Natural killer cell (primary cell): ENCODE measurements around the gene TXNDC5. TPM values are rescaled to one million over a fixed set of nuclear protein-coding genes. Genes with fewer than 3 reads are reported as not detected.

Source experiments
- ATAC-seq, 3 donors: fragments of 150-1000 bp in 2 of 3; fragments of 200-7000 bp in 1 of 3; cut with Tn5 transposase; 1 replicate in 1 of 3; 2 replicates in 2 of 3; pipeline ENCODE4 v1.10.0; 2021; ENCODE audit warnings: mild to moderate bottlenecking in 2 of 3, moderate library complexity in 2 of 3
- DNase-seq, 2 donors: peaks; one replicate each; pipeline versions ENCODE4 v3.0.0 to v3.0.0-alpha.2; 2013 to 2021; ENCODE audit warnings: mixed read lengths in 1 of 2
- H3K27ac ChIP-seq: one replicate; pipeline ENCODE4 v1.5.1; 2013; ENCODE audit warnings: mild to moderate bottlenecking, low read length
- H3K27me3 ChIP-seq: one replicate; pipeline ENCODE4 v1.6.1; 2013; ENCODE audit warnings: low read length; ENCODE audit not compliant: control insufficient read depth, insufficient read depth
- H3K36me3 ChIP-seq: one replicate; pipeline ENCODE4 v1.6.1; 2013; ENCODE audit warnings: low read length; ENCODE audit not compliant: control insufficient read depth, insufficient read depth
- H3K4me1 ChIP-seq: one replicate; pipeline ENCODE4 v1.6.1; 2013; ENCODE audit warnings: low read length; ENCODE audit not compliant: control insufficient read depth, insufficient read depth
- H3K4me3 ChIP-seq: one replicate; pipeline ENCODE4 v1.5.1; 2013; ENCODE audit warnings: low read length
- H3K9me3 ChIP-seq: one replicate; pipeline ENCODE4 v1.6.1; 2013; ENCODE audit warnings: low read length; ENCODE audit not compliant: control insufficient read depth, insufficient read depth
- H3K27ac Mint-ChIP-seq, 2 donors: one replicate each; pipeline ENCODE4 v1.8.0; 2022; ENCODE audit warnings: mild to moderate bottlenecking in 2 of 2, mixed read lengths in 2 of 2, moderate library complexity in 1 of 2
- H3K27me3 Mint-ChIP-seq, 2 donors: one replicate each; pipeline ENCODE4 v1.8.0; 2022; ENCODE audit warnings: low read depth in 2 of 2, mixed read lengths in 2 of 2
- H3K36me3 Mint-ChIP-seq: one replicate; pipeline ENCODE4 v1.8.0; 2022; ENCODE audit warnings: mixed read lengths
- H3K4me1 Mint-ChIP-seq, 2 donors: one replicate each; pipeline ENCODE4 v1.8.0; 2022; ENCODE audit warnings: mixed read lengths in 2 of 2
- H3K4me3 Mint-ChIP-seq: one replicate; pipeline ENCODE4 v1.8.0; 2022; ENCODE audit warnings: mild to moderate bottlenecking, moderate library complexity, mixed read lengths
- H3K9me3 Mint-ChIP-seq, 2 donors: one replicate each; pipeline ENCODE4 v1.8.0; 2022; ENCODE audit warnings: mixed read lengths in 2 of 2
- WGBS: methylation state at CpG from one replicate; pipeline ENCODE4 v1.1.7; 2013; ENCODE audit warnings: missing lambda C conversion rate; ENCODE audit not compliant: insufficient coverage; 5-methylcytosine and 5-hydroxymethylcytosine counted together
- intact Hi-C: fragments of 100-400 bp; cut with micrococcal nuclease; formaldehyde crosslinking; loops from one replicate; pipeline ENCODE4 v1.14.2; 2022
- total RNA-seq, 4 donors: library from RNA; stranded (reverse); fragments of 120-200 nt in 1 of 4; gene quantifications; one replicate each; pipeline versions ENCODE4 v1.2.3 to v1.2.4, GENCODE V29; 2013 to 2022
- TF ChIP-seq, protein P1 (sequence below): fragments of 200-600 bp; IDR thresholded peaks from one replicate; pipeline ENCODE4 v1.8.0; 2022; ENCODE audit warnings: antibody characterized with exemption

Gene TXNDC5
- total RNA-seq, 3 donors from 2014 or later (not counting 1 experiment from before 2014, with no cell fraction given) = 7.9 to 105 (median 9.7) TPM

GRCh38 chr6:7902867-7903266 is 7.7 kb downstream of the TXNDC5 start:
- no peak for DNase-seq
- H3K4me3 Mint-ChIP-seq = no peak overlapping the region
- Histone ChIP-seq H3K36me3 (peaks cover 33% of the 10 kb centered on the region), H3K4me1 (no peaks in the 10 kb centered on the region), H3K4me3 (no peak overlapping the region), H3K27ac (no peak overlapping the region), H3K9me3 (no peaks in the 10 kb centered on the region), H3K27me3 (no peaks in the 10 kb centered on the region)
- no peaks in the 10 kb centered on the region for H3K27me3 Mint-ChIP-seq
- no peaks in the 10 kb centered on the region for H3K9me3 Mint-ChIP-seq
- TF ChIP-seq, protein P1, sequence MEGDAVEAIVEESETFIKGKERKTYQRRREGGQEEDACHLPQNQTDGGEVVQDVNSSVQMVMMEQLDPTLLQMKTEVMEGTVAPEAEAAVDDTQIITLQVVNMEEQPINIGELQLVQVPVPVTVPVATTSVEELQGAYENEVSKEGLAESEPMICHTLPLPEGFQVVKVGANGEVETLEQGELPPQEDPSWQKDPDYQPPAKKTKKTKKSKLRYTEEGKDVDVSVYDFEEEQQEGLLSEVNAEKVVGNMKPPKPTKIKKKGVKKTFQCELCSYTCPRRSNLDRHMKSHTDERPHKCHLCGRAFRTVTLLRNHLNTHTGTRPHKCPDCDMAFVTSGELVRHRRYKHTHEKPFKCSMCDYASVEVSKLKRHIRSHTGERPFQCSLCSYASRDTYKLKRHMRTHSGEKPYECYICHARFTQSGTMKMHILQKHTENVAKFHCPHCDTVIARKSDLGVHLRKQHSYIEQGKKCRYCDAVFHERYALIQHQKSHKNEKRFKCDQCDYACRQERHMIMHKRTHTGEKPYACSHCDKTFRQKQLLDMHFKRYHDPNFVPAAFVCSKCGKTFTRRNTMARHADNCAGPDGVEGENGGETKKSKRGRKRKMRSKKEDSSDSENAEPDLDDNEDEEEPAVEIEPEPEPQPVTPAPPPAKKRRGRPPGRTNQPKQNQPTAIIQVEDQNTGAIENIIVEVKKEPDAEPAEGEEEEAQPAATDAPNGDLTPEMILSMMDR = no peak
- H3K4me1 Mint-ChIP-seq = peaks cover 0 to 5% of the 10 kb centered on the region in 2 donors
- intact Hi-C loops = no loop called here
- no peak overlapping the region for H3K27ac Mint-ChIP-seq
- ATAC-seq = no peak
- H3K36me3 Mint-ChIP-seq = peaks cover 9% of the 10 kb centered on the region
- WGBS = 85% methylated on average over 1 of the region's 1 CpG

DNA sequence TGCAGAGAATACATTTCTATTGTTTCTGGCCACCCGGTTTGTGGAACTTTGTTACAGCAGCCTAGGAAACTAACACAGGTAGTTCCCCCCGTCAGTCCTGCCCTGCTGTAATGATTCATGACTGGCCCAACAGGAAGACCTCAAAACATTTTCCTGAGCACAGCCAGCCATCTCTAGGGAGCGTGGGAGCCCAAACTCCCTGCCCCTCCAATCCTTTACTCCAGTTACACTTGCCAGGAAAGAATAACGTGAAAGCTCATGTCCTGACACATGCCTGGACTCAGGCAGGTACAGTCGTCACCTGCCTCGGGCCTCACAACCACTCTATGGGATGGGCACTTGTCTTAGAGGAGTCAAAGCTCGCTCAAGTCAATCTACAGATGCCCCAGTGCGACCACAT is 8.4 kb downstream of the TXNDC5 start:
- Mint-ChIP-seq H3K36me3 (peaks cover 13% of the 10 kb centered on the region), H3K4me3 (no peak overlapping the region), H3K4me1 (peaks cover 0 to 5% of the 10 kb centered on the region in 2 donors), H3K9me3 (no peaks in the 10 kb centered on the region), H3K27me3 (no peaks in the 10 kb centered on the region), H3K27ac (no peak overlapping the region)
- intact Hi-C loops = no loop called here
- no peaks in the 10 kb centered on the region for H3K27me3 ChIP-seq
- H3K27ac ChIP-seq = no peak overlapping the region
- DNase-seq = no peak
- no peaks in the 10 kb centered on the region for H3K4me1 ChIP-seq
- no peak overlapping the region for H3K4me3 ChIP-seq
- no peak for ATAC-seq
- TF ChIP-seq, protein P1 = no peak
- H3K36me3 ChIP-seq = peaks cover 33% of the 10 kb centered on the region
- no peaks in the 10 kb centered on the region for H3K9me3 ChIP-seq
- WGBS = 90% methylated on average over 8 of the region's 8 CpGs

GRCh38 chr6:7901780-7902179 is 8.8 kb downstream of the TXNDC5 start:
- Mint-ChIP-seq H3K9me3 (no peaks in the 10 kb centered on the region), H3K27ac (no peak overlapping the region), H3K4me1 (peaks cover 0 to 5% of the 10 kb centered on the region in 2 donors), H3K4me3 (no peak overlapping the region), H3K27me3 (no peaks in the 10 kb centered on the region), H3K36me3 (peaks cover 13% of the 10 kb centered on the region)
- no peak for ATAC-seq
- H3K36me3 ChIP-seq = peaks cover 33% of the 10 kb centered on the region
- intact Hi-C loops = no loop called here
- no peak for DNase-seq
- WGBS = 87% methylated on average over 4 of the region's 4 CpGs
- no peaks in the 10 kb centered on the region for H3K9me3 ChIP-seq
- H3K27ac ChIP-seq = no peak overlapping the region
- TF ChIP-seq, protein P1 = no peak
- H3K4me3 ChIP-seq = no peak overlapping the region
- no peaks in the 10 kb centered on the region for H3K27me3 ChIP-seq
- H3K4me1 ChIP-seq = no peaks in the 10 kb centered on the region

DNA sequence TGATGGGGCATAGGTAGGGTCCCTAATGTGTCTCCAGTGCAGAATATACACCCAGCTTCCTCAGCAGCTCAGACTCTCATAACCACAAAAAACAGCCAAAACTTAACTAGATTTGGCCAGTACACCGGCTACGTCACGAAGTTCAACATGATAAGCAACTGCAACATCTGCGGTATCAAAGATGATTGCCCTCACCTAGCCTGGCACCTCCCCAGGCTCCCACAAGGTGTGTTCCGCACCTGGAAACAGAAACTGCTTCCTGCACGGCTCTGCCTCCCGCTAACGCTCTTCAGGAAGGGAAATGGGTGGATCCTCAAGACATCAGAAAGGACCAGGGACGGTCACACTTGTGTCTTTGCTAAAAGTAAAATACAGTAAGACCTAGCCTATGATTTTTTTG is 9.5 kb downstream of the TXNDC5 start:
- no peak for DNase-seq
- no peak overlapping the region for H3K4me3 ChIP-seq
- ATAC-seq = no peak
- Mint-ChIP-seq H3K4me1 (peaks cover 0 to 5% of the 10 kb centered on the region in 2 donors), H3K4me3 (no peak overlapping the region), H3K27ac (no peak overlapping the region), H3K27me3 (no peaks in the 10 kb centered on the region), H3K36me3 (peaks cover 13% of the 10 kb centered on the region), H3K9me3 (no peaks in the 10 kb centered on the region)
- intact Hi-C loops = no loop called here
- no peaks in the 10 kb centered on the region for H3K4me1 ChIP-seq
- H3K27ac ChIP-seq = no peak overlapping the region
- no peaks in the 10 kb centered on the region for H3K9me3 ChIP-seq
- 93% methylated on average over 9 of the region's 9 CpGs for WGBS
- TF ChIP-seq, protein P1 = no peak
- no peaks in the 10 kb centered on the region for H3K27me3 ChIP-seq
- peaks cover 40% of the 10 kb centered on the region for H3K36me3 ChIP-seq
